T-cell (primary cell): Measurements from ENCODE around the gene HOXD9. TPM values are rescaled to one million over a fixed set of nuclear protein-coding genes. Genes with fewer than 3 reads are reported as not detected.

ENCODE experiments used
- ATAC-seq, 4 experiments: fragments of 200-7000 bp in 3 of 4; fragments of 150-1000 bp in 1 of 4; cut with Tn5 transposase; replicated peaks in 1 of 4; 1 replicate in 3 of 4; 2 replicates in 1 of 4; pipeline ENCODE4 v1.10.0; 2021; ENCODE audit warnings: moderate library complexity in 3 of 4, mild to moderate bottlenecking in 2 of 4, moderate number of reproducible peaks in 1 of 4
- CTCF ChIA-PET, 2 donors: fragments of 300-600 bp; sonication (Branson Sonifier 250); formaldehyde crosslinking; loops; one replicate each; lab custom pipeline; 2022; ENCODE audit warnings: antibody characterized with exemption in 2 of 2; lab: Charles Lee
- POLR2A ChIA-PET, 2 donors: fragments of 300-600 bp; sonication (Branson Sonifier 250); formaldehyde crosslinking; loops; one replicate each; lab custom pipeline; 2022; ENCODE audit warnings: antibody characterized with exemption in 2 of 2; lab: Charles Lee
- DNase-seq, 35 experiments: peaks; one replicate each; pipeline versions ENCODE4 v3.0.0 to v3.0.0-alpha.2; 2013 to 2023
- H3K27ac ChIP-seq: one replicate; pipeline ENCODE4 v1.5.1; 2013; ENCODE audit warnings: low read length
- H3K27me3 ChIP-seq, 2 experiments: replicated peaks in 1 of 2; 1 replicate in 1 of 2; 2 replicates in 1 of 2; pipeline versions ENCODE4 v1.6.1 to v1.7.0; 2013; ENCODE audit warnings: low read length in 1 of 2, mixed read lengths in 1 of 2; ENCODE audit not compliant: control insufficient read depth in 2 of 2, insufficient read depth in 2 of 2; ENCODE audit errors: extremely low read depth in 1 of 2
- H3K36me3 ChIP-seq, 2 donors: 1 replicate in 1 of 2; 2 replicates in 1 of 2; pipeline versions ENCODE4 v1.6.1 to v1.7.0; 2013; ENCODE audit warnings: low read length in 1 of 2; ENCODE audit not compliant: control insufficient read depth in 2 of 2, insufficient read depth in 1 of 2; ENCODE audit errors: extremely low read depth in 1 of 2
- H3K4me1 ChIP-seq, 2 experiments: 1 replicate in 1 of 2; 2 replicates in 1 of 2; pipeline versions ENCODE4 v1.6.1 to v1.7.0; 2013; ENCODE audit warnings: low read length in 2 of 2, mixed read lengths in 1 of 2; ENCODE audit not compliant: insufficient read depth in 2 of 2, control insufficient read depth in 1 of 2; ENCODE audit errors: extremely low read depth in 1 of 2
- H3K4me3 ChIP-seq, 2 donors: 1 replicate in 1 of 2; 2 replicates in 1 of 2; pipeline versions ENCODE4 v1.5.1 to v1.7.0; 2013; ENCODE audit warnings: mild to moderate bottlenecking in 2 of 2, low read length in 1 of 2, moderate library complexity in 1 of 2; ENCODE audit not compliant: control insufficient read depth in 1 of 2; ENCODE audit errors: extremely low read depth in 1 of 2
- H3K9me3 ChIP-seq: 2 replicates; pipeline ENCODE4 v1.7.0; 2013
- H3K27ac Mint-ChIP-seq, 2 donors: one replicate each; pipeline ENCODE4 v1.8.0; 2020 to 2021; ENCODE audit warnings: mild to moderate bottlenecking in 2 of 2, mixed read lengths in 2 of 2
- H3K27me3 Mint-ChIP-seq, 2 donors: one replicate each; pipeline ENCODE4 v1.8.0; 2021 to 2022; ENCODE audit warnings: mixed read lengths in 2 of 2
- H3K36me3 Mint-ChIP-seq: one replicate; pipeline ENCODE4 v1.8.0; 2021; ENCODE audit warnings: mixed read lengths
- H3K4me1 Mint-ChIP-seq, 3 donors: one replicate each; pipeline ENCODE4 v1.8.0; 2020 to 2022; ENCODE audit warnings: mixed read lengths in 3 of 3, mild to moderate bottlenecking in 1 of 3
- H3K4me3 Mint-ChIP-seq, 3 donors: one replicate each; pipeline ENCODE4 v1.8.0; 2020 to 2022; ENCODE audit warnings: mild to moderate bottlenecking in 3 of 3, mixed read lengths in 3 of 3, moderate library complexity in 3 of 3
- H3K9me3 Mint-ChIP-seq, 3 donors: one replicate each; pipeline ENCODE4 v1.8.0; 2020 to 2022; ENCODE audit warnings: mixed read lengths in 3 of 3
- WGBS: methylation state at CpG from one replicate; pipeline ENCODE4 v1.1.5; 2013; ENCODE audit warnings: missing lambda C conversion rate; ENCODE audit not compliant: insufficient coverage; 5-methylcytosine and 5-hydroxymethylcytosine counted together
- total RNA-seq, 35 experiments: library from RNA in 6 of 35; stranded (reverse) in 6 of 35; fragments of 120-200 nt in 1 of 35; gene quantifications; one replicate each; pipeline versions ENCODE4 v1.2.1 to v1.2.4 and lab custom pipeline; 2013 to 2026

Gene HOXD9
- total RNA-seq, 5 donors from 2014 or later (not counting 1 experiment from before 2014, with no cell fraction given), result 0.13 to 0.15 TPM; not detected in 3

DNA sequence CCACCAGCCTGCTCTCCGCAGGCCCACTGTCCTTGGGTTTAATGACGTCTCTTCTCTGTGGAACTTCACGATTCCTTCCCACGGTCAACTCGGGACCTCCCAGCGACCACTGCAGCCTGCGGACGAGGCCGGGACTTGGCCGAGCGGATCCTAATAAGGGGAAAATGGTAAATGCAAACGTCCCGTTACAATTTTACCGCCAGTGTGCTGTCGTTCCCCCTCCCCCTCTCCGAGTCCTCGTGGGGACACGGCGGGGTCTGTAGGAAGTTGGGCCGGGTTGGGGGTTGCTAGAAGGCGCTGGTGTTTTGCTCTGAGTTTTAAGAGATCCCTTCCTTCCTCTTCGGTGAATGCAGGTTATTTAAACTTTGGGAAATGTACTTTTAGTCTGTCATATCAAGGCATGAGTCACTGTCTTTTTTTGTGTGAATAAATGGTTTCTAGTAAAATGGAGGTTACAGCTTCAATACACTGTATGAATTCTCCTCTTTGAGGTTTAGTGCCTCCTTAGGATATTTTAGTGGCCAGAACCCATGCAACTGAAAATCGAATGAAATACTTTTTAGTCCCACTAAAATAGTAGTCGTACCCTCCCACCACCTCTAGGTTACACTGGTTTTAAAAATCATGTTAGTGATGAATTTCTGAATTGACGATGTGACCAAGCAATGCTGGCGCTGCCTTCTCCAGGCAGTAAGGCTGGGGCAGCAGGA lies 13.2 kb upstream of the HOXD9 start:
- Histone ChIP-seq H3K9me3 (no peaks in the 10 kb centered on the region), H3K4me1 (peaks cover 4 to 20% of the 10 kb centered on the region in 2 experiments), H3K27me3 (peaks cover 24 to 77% of the 10 kb centered on the region in 2 experiments), H3K27ac (no peak overlapping the region), H3K36me3 (no peaks in the 10 kb centered on the region), H3K4me3 (peak overlapping the region in 1 of 2 donors; percentile 2)
- Mint-ChIP-seq H3K36me3 (no peaks in the 10 kb centered on the region), H3K27ac (peak overlapping the region in 1 of 2 donors; percentile 21), H3K9me3 (no peaks in the 10 kb centered on the region), H3K4me3 (peak overlapping the region in 2 of 3 donors; percentile 42 to 46), H3K27me3 (peaks cover 65 to 83% of the 10 kb centered on the region in 2 donors), H3K4me1 (peaks cover 30 to 35% (median 30%) of the 10 kb centered on the region in 3 donors)
- DNase-seq (no peak), ATAC-seq (no peak)
- ChIA-PET POLR2A (interaction anchor here in 1 of 2 donors (0.6 kb wide), 1 partner anchor 14 kb away, joined by 7 read pairs; no protein-coding TSS in a partner anchor), CTCF (interaction anchor here in 1 of 2 donors (2.0 kb wide), 1 partner anchor 18 kb away, joined by 6 read pairs; no protein-coding TSS in a partner anchor)
- 0% methylated on average over 1 of the region's 26 CpGs for WGBS

DNA sequence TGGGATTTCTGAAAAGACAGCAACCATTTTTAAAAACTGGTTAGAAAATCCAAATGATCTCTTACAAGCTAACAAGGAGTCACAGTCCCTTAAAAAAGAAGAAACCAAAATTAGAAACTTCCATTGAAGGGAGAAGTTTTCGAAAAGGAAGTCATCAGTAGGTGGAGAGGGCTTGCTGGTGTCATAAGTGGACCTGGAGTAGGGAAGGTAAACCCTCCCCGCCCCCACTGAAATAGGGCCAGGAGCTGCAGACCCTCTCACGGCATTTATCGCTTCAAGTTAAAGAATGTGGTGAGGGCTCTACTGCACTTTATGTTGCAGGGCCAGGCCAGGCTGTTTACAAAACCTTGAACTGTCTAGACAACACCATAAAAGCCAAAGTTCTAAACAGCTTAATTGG lies 12.6 kb upstream of the HOXD9 start:
- WGBS, result no CpG with 5 or more reads among the region's 4 CpGs
- CTCF ChIA-PET, result interaction anchor here in 1 of 2 donors (1.8 to 2.0 kb wide), 2 partner anchors 17 to 1769 kb away, joined by 6 to 7 read pairs; no protein-coding TSS in a partner anchor
- H3K27ac Mint-ChIP-seq, result no peak overlapping the region
- Histone ChIP-seq H3K9me3 (no peaks in the 10 kb centered on the region), H3K27me3 (peaks cover 24 to 77% of the 10 kb centered on the region in 2 experiments), H3K4me3 (no peak overlapping the region), H3K27ac (no peak overlapping the region), H3K4me1 (peaks cover 4 to 14% of the 10 kb centered on the region in 2 experiments), H3K36me3 (no peaks in the 10 kb centered on the region)
- no peak for ATAC-seq
- no peaks in the 10 kb centered on the region for H3K9me3 Mint-ChIP-seq
- H3K36me3 Mint-ChIP-seq, result no peaks in the 10 kb centered on the region
- peaks cover 61 to 84% of the 10 kb centered on the region in 2 donors for H3K27me3 Mint-ChIP-seq
- DNase-seq, result no peak
- no peak overlapping the region for H3K4me3 Mint-ChIP-seq
- peaks cover 27 to 29% (median 28%) of the 10 kb centered on the region in 3 donors for H3K4me1 Mint-ChIP-seq
- POLR2A ChIA-PET, result interaction anchor here in 1 of 2 donors (0.6 kb wide), 2 partner anchors 14 to 123 kb away, joined by 3 to 7 read pairs; no protein-coding TSS in a partner anchor

DNA sequence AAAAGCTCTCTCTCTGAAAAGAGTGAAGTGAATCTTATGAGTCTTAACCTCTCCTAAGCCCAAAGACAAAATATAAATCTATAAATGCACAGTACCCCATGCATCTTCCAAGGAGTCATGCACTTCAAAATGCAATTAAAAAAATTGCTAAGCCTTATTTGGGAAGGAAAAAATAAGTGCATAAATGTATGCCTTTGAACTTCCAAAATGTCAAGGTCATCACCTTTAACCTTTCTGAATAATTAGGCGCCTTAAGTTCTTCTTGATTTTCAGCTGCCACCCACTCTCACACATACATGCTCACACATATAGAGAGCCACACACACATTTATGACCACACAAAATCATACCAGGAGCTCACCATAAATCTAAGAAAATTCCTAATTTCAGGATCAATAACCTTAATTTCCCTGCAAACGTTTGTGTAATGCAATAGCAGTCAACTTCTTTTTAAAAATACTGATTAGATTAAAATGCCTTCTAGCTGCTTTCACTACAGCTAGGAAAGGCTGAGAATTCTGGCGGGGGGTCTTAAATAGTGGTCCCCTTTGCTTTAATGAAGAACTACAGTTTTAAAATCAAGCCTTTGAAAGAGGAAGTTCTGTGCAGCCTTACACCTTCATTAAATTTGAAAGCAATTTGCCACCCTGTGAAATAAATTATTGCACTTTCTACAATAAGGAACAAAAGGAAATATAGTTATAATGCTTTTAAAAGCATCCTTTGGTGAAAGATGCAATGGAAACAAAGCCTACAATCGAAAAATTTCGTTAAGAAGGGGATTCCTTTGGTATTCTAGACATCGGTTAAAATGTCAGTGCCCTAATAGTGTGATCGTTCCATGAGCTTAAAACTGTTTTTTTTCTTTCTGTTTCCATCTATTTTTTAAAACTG lies 11.9 kb upstream of the HOXD9 start:
- Mint-ChIP-seq H3K9me3 (no peaks in the 10 kb centered on the region), H3K27ac (no peak overlapping the region)

DNA sequence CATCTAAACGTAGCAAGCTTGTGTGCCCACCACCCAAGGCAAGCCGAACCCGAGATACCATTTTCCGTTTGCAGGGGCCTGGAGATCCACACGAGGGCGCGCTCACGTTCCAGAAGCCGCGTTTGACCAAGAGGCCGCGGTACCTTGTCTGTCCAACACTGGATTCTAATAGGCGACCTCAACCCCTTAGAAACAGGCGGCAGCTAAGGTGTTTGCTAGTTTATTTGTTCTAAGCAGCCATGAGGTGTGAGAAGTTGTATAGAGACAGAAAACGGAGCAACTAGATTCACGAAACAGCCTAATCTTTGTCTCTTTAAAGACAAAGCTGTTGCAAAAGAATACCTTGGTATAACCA lies 11.2 kb upstream of the HOXD9 start:
- no peak overlapping the region for H3K27ac Mint-ChIP-seq
- H3K9me3 Mint-ChIP-seq, result no peaks in the 10 kb centered on the region
- H3K4me3 Mint-ChIP-seq, result no peak overlapping the region
- ATAC-seq (no peak), DNase-seq (no peak)
- Histone ChIP-seq H3K4me3 (no peak overlapping the region), H3K9me3 (no peaks in the 10 kb centered on the region), H3K27ac (no peak overlapping the region), H3K36me3 (no peaks in the 10 kb centered on the region), H3K4me1 (peaks cover 4 to 13% of the 10 kb centered on the region in 2 experiments), H3K27me3 (peaks cover 21 to 72% of the 10 kb centered on the region in 2 experiments)
- H3K27me3 Mint-ChIP-seq, result peaks cover 57 to 81% of the 10 kb centered on the region in 2 donors
- H3K4me1 Mint-ChIP-seq, result peaks cover 15 to 18% (median 17%) of the 10 kb centered on the region in 3 donors
- CTCF ChIA-PET, result interaction anchor here (0.6 to 1.8 kb wide), 5 partner anchors 10 to 1770 kb away, joined by 3 to 8 read pairs (median 6); no protein-coding TSS in a partner anchor
- WGBS, result 3% methylated on average over 12 of the region's 16 CpGs
- POLR2A ChIA-PET, result interaction anchor here in 1 of 2 donors (0.5 to 0.6 kb wide), 2 partner anchors 905 to 1749 kb away, joined by 3 to 4 read pairs; no protein-coding TSS in a partner anchor
- no peaks in the 10 kb centered on the region for H3K36me3 Mint-ChIP-seq

More for the DNA sequence above, 11.9 kb upstream of the HOXD9 start:
- Mint-ChIP-seq H3K4me3 (no peak overlapping the region), H3K4me1 (peaks cover 22 to 24% (median 23%) of the 10 kb centered on the region in 3 donors), H3K27me3 (peaks cover 59 to 81% of the 10 kb centered on the region in 2 donors), H3K36me3 (no peaks in the 10 kb centered on the region)
- H3K27ac ChIP-seq, result no peak overlapping the region
- DNase-seq (no peak), ATAC-seq (no peak)
- no peak overlapping the region for H3K4me3 ChIP-seq
- no peaks in the 10 kb centered on the region for H3K9me3 ChIP-seq
- ChIA-PET POLR2A (interaction anchor here in 1 of 2 donors (0.5 to 0.6 kb wide), 4 partner anchors 13 to 1748 kb away, joined by 3 to 7 read pairs (median 4); no protein-coding TSS in a partner anchor), CTCF (interaction anchor here (0.6 to 2.0 kb wide), 6 partner anchors 10 to 1770 kb away, joined by 3 to 8 read pairs (median 6); no protein-coding TSS in a partner anchor)
- 32% methylated on average over 4 of the region's 7 CpGs for WGBS
- no peaks in the 10 kb centered on the region for H3K36me3 ChIP-seq
- H3K4me1 ChIP-seq, result peaks cover 4 to 14% of the 10 kb centered on the region in 2 experiments
- peaks cover 24 to 72% of the 10 kb centered on the region in 2 experiments for H3K27me3 ChIP-seq

DNA sequence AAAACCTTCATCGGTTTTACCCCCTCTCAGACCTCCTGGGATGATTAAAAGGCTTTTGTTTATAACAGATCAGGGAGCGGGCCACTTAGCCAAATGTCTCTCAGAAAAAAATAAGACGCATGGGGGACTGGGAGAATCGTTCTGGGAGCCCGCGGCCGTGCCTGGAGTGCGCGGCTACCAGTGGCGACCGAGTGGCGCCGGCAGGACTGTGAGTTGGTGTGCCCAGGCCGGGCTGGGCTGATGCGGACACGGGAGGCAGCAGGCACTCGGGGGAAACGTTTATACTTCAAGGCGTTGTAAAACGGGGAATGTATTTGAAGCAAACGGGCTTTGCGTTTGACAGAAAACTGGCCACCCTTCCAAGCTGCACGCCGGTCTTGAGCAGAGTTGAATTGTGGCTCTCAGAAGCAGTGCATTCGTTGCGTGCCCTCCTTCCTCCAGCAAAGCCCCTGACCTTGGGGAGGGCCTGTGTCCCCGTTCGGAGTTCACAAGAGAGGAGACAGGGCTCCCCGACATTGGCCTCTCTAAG lies 10.6 kb upstream of the HOXD9 start:
- H3K4me3 ChIP-seq, result no peak overlapping the region
- no peak for ATAC-seq
- no peak for DNase-seq
- peaks cover 26 to 73% of the 10 kb centered on the region in 2 experiments for H3K27me3 ChIP-seq
- POLR2A ChIA-PET, result no interaction called here
- H3K36me3 ChIP-seq, result no peaks in the 10 kb centered on the region
- H3K4me1 Mint-ChIP-seq, result peaks cover 14 to 15% (median 14%) of the 10 kb centered on the region in 3 donors
- H3K27me3 Mint-ChIP-seq, result peaks cover 61 to 85% of the 10 kb centered on the region in 2 donors
- H3K9me3 Mint-ChIP-seq, result no peaks in the 10 kb centered on the region
- CTCF ChIA-PET, result interaction anchor here in 1 of 2 donors (1.8 kb wide), 1 partner anchor 1771 kb away, joined by 7 read pairs; no protein-coding TSS in a partner anchor
- H3K4me3 Mint-ChIP-seq, result no peak overlapping the region
- no peaks in the 10 kb centered on the region for H3K9me3 ChIP-seq
- H3K27ac Mint-ChIP-seq, result no peak overlapping the region
- peaks cover 0 to 8% of the 10 kb centered on the region in 2 experiments for H3K4me1 ChIP-seq
- WGBS, result 8% methylated on average over 26 of the region's 29 CpGs
- no peak overlapping the region for H3K27ac ChIP-seq
- H3K36me3 Mint-ChIP-seq, result no peaks in the 10 kb centered on the region
